GM23338 (cell line): ENCODE measurements around the gene CCDC54. TPM values are rescaled to one million over a fixed set of nuclear protein-coding genes. Genes with fewer than 3 reads are reported as not detected.

Source experiments
- ATAC-seq: fragments of 200-7000 bp; cut with Tn5 transposase; 3 replicates; pipeline ENCODE4 v1.9.1; 2020
- DNase-seq: peaks from one replicate; pipeline ENCODE4 v3.0.0-alpha.2; 2015; ENCODE audit warnings: low spot score
- H2AFZ ChIP-seq: fragments of 200-600 bp; sonication (generic); 2 replicates; pipeline ENCODE4 v1.8.0; 2016; ENCODE audit warnings: antibody characterized with exemption, mild to moderate bottlenecking, moderate library complexity
- H3F3A ChIP-seq: fragments of 200-600 bp; sonication (generic); replicated peaks from 2 replicates; pipeline ENCODE4 v1.8.0; 2017; ENCODE audit warnings: antibody characterized with exemption, mixed run types, low read depth
- H3K27ac ChIP-seq: fragments of 200-600 bp; sonication (generic); 2 replicates; pipeline ENCODE4 v1.6.1; 2016; ENCODE audit warnings: low read depth
- H3K27me3 ChIP-seq: fragments of 200-600 bp; sonication (generic); 2 replicates; pipeline ENCODE4 v1.8.0; 2016; ENCODE audit warnings: mild to moderate bottlenecking, mixed run types, moderate library complexity; ENCODE audit not compliant: insufficient read depth
- H3K36me3 ChIP-seq: fragments of 200-600 bp; sonication (generic); 2 replicates; pipeline ENCODE4 v1.8.0; 2016; ENCODE audit warnings: mild to moderate bottlenecking; ENCODE audit not compliant: insufficient read depth
- H3K4me1 ChIP-seq: fragments of 200-600 bp; sonication (generic); 2 replicates; pipeline ENCODE4 v1.8.0; 2016; ENCODE audit warnings: mild to moderate bottlenecking, moderate library complexity; ENCODE audit not compliant: insufficient read depth
- H3K4me2 ChIP-seq: fragments of 200-600 bp; sonication (generic); 2 replicates; pipeline ENCODE4 v1.7.1; 2017; ENCODE audit warnings: mixed run types
- H3K4me3 ChIP-seq: fragments of 200-600 bp; sonication (generic); 2 replicates; pipeline ENCODE4 v1.6.1; 2016; ENCODE audit warnings: mixed run types
- H3K79me2 ChIP-seq: fragments of 200-600 bp; sonication (generic); replicated peaks from 2 replicates; pipeline ENCODE4 v1.8.0; 2017; ENCODE audit warnings: mild to moderate bottlenecking; ENCODE audit not compliant: insufficient read depth
- H3K9me2 ChIP-seq: fragments of 200-600 bp; sonication (generic); 2 replicates; pipeline ENCODE4 v1.8.0; 2017; ENCODE audit not compliant: insufficient read depth
- H4K20me1 ChIP-seq: fragments of 200-600 bp; sonication (generic); replicated peaks from 2 replicates; pipeline ENCODE4 v1.8.0; 2017; ENCODE audit warnings: mild to moderate bottlenecking; ENCODE audit not compliant: insufficient read depth
- H3K27ac Mint-ChIP-seq: 2 replicates; pipeline ENCODE4 v1.8.0; 2020; ENCODE audit warnings: inconsistent platforms, mild to moderate bottlenecking, moderate library complexity, mixed read lengths
- H3K27me3 Mint-ChIP-seq: 3 replicates; pipeline ENCODE4 v1.8.0; 2022; ENCODE audit warnings: low read depth, mild to moderate bottlenecking, moderate library complexity, mixed read lengths, inconsistent platforms; ENCODE audit not compliant: insufficient read depth, poor library complexity
- H3K36me3 Mint-ChIP-seq: 3 replicates; pipeline ENCODE4 v1.8.0; 2021; ENCODE audit warnings: low read depth, mild to moderate bottlenecking, inconsistent platforms, moderate library complexity, mixed read lengths
- H3K4me1 Mint-ChIP-seq: 3 replicates; pipeline ENCODE4 v1.8.0; 2020; ENCODE audit warnings: mild to moderate bottlenecking, inconsistent platforms, mixed read lengths
- H3K4me3 Mint-ChIP-seq: 3 replicates; pipeline ENCODE4 v1.8.0; 2021; ENCODE audit warnings: moderate library complexity, mild to moderate bottlenecking, inconsistent platforms, mixed read lengths
- H3K9me3 Mint-ChIP-seq: 3 replicates; pipeline ENCODE4 v1.8.0; 2020; ENCODE audit warnings: moderate library complexity, mild to moderate bottlenecking, inconsistent platforms, mixed read lengths
- CREB1 ChIP-seq: fragments of 250-450 bp; sonication (Bioruptor Pico); IDR thresholded peaks from 2 replicates; pipeline ENCODE4 v1.5.0; 2020; ENCODE audit warnings: low read depth, mild to moderate bottlenecking, moderate library complexity
- EZH2 ChIP-seq: fragments of 200-600 bp; sonication (generic); IDR thresholded peaks from one replicate; pipeline ENCODE4 v1.8.0; 2017; ENCODE audit warnings: antibody characterized with exemption, mild to moderate bottlenecking, low read depth; ENCODE audit not compliant: unreplicated experiment
- EZH2phosphoT487 ChIP-seq: fragments of 200-600 bp; sonication (generic); IDR thresholded peaks from one replicate; pipeline ENCODE4 v1.8.1; 2018; ENCODE audit warnings: antibody characterized with exemption; ENCODE audit not compliant: unreplicated experiment
- JUNB ChIP-seq: IDR thresholded peaks from one replicate; pipeline ENCODE4 v1.6.1; 2016; ENCODE audit warnings: antibody characterized with exemption; ENCODE audit not compliant: unreplicated experiment
- NANOG ChIP-seq: IDR thresholded peaks from 2 replicates; pipeline ENCODE4 v1.6.1; 2016; ENCODE audit warnings: antibody characterized with exemption, borderline replicate concordance
- POLR2AphosphoS5 ChIP-seq: IDR thresholded peaks from 2 replicates; pipeline ENCODE4 v1.6.1; 2016; ENCODE audit warnings: antibody characterized with exemption, low read depth
- STAT1 ChIP-seq: IDR thresholded peaks from one replicate; pipeline ENCODE4 v1.6.1; 2016; ENCODE audit warnings: antibody characterized with exemption; ENCODE audit not compliant: unreplicated experiment
- ZNF114 ChIP-seq: fragments of 250-450 bp; sonication (Bioruptor Pico); IDR thresholded peaks from 2 replicates; pipeline ENCODE4 v1.5.0; 2020; ENCODE audit warnings: mild to moderate bottlenecking, moderate library complexity
- ZNF331 ChIP-seq: fragments of 250-450 bp; sonication (Bioruptor Pico); IDR thresholded peaks from 2 replicates; pipeline ENCODE4 v1.5.0; 2020; ENCODE audit warnings: low read depth, mild to moderate bottlenecking, moderate library complexity
- ZNF462 ChIP-seq: fragments of 250-450 bp; sonication (Bioruptor Pico); IDR thresholded peaks from 2 replicates; pipeline ENCODE4 v1.5.0; 2020; ENCODE audit warnings: mild to moderate bottlenecking, moderate library complexity
- polyA plus RNA-seq: library from polyadenylated mRNA; unstranded; fragments of >200 nt; fragmentation: Nextera tagmentation; extraction: Ambion mirVana; gene quantifications from 2 replicates; pipeline ENCODE4 v1.2.1, GENCODE V29; 2016
- total RNA-seq: library from RNA; depleted of rRNA; stranded (reverse); fragments of >200 nt; shearing (Covaris generic); gene quantifications from 2 replicates; pipeline ENCODE4 v1.2.3, GENCODE V29; 2014
- TF ChIP-seq, protein P1 (sequence below), 2 experiments: fragments of 200-600 bp in 1 of 2; sonication (generic) in 1 of 2; conservative IDR thresholded peaks; 2 replicates each; pipeline versions ENCODE4 v1.5.1 to v1.6.1; 2016 to 2017; ENCODE audit warnings: antibody characterized with exemption in 2 of 2, low read depth in 2 of 2, mild to moderate bottlenecking in 2 of 2, moderate library complexity in 1 of 2
- TF ChIP-seq, protein P2 (sequence below): IDR thresholded peaks from 2 replicates; pipeline ENCODE4 v1.6.1; 2016; ENCODE audit warnings: antibody characterized with exemption

Gene CCDC54
- total and polyA plus RNA-seq, 2 experiments from 2014 or later = not detected

- TF ChIP-seq CREB1 (CRISPR knock-in tag) = no peak
- TF ChIP-seq EZH2phosphoT487 = no peak
- no peak for TF ChIP-seq JUNB
- TF ChIP-seq NANOG = no peak
- TF ChIP-seq STAT1 = no peak
- TF ChIP-seq, protein P1, sequence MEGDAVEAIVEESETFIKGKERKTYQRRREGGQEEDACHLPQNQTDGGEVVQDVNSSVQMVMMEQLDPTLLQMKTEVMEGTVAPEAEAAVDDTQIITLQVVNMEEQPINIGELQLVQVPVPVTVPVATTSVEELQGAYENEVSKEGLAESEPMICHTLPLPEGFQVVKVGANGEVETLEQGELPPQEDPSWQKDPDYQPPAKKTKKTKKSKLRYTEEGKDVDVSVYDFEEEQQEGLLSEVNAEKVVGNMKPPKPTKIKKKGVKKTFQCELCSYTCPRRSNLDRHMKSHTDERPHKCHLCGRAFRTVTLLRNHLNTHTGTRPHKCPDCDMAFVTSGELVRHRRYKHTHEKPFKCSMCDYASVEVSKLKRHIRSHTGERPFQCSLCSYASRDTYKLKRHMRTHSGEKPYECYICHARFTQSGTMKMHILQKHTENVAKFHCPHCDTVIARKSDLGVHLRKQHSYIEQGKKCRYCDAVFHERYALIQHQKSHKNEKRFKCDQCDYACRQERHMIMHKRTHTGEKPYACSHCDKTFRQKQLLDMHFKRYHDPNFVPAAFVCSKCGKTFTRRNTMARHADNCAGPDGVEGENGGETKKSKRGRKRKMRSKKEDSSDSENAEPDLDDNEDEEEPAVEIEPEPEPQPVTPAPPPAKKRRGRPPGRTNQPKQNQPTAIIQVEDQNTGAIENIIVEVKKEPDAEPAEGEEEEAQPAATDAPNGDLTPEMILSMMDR (conservative IDR thresholded peaks at IDR 0.05; ENCODE audit: low read depth in 2 of 2) = no peak
These were observed 8.4 kb upstream of the CCDC54 start (continued) for GRCh38 chr3:107368654-107369398.

DNA sequence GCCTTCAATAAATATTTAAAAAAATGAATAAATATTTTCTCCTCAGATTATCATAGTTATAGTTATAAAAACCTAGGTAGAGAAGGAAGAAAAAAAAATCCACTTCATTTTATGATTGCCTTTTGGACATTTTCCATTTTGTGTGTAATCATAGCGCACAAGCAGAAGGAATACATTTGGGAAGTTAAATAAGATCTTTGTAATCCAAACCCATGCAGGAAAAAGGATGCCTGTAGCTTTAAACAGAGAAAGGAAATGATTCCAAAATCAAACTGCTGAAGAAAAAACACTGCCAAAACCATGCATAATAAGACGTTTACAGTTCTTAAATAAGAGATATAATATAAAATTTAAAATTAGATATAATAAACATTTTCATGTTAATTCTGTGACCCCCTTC, 7.4 kb upstream of the CCDC54 start:
- no peak for DNase-seq
- Mint-ChIP-seq H3K4me1 (peaks cover 26% of the 10 kb centered on the region), H3K36me3 (peaks cover 11% of the 10 kb centered on the region; the same call in 2 of the 3 replicates), H3K27ac (no peak overlapping the region), H3K27me3 (peaks cover 4% of the 10 kb centered on the region), H3K9me3 (peaks cover 7% of the 10 kb centered on the region; the same call in 2 of the 3 replicates), H3K4me3 (no peak overlapping the region)
- Histone ChIP-seq H2AFZ (no peak overlapping the region), H3F3A (no peaks in the 10 kb centered on the region), H3K4me2 (no peak overlapping the region), H3K9me2 (no peaks in the 10 kb centered on the region), H3K27ac (no peak overlapping the region), H4K20me1 (no peaks in the 10 kb centered on the region), H3K79me2 (no peaks in the 10 kb centered on the region), H3K36me3 (no peaks in the 10 kb centered on the region; the same call in 1 of the 2 replicates), H3K27me3 (no peaks in the 10 kb centered on the region), H3K4me3 (no peak overlapping the region), H3K4me1 (peaks cover 38% of the 10 kb centered on the region)
- ATAC-seq = no peak
- TF ChIP-seq EZH2phosphoT487 (no peak), CREB1 (CRISPR knock-in tag) (no peak), ZNF331 (CRISPR knock-in tag) (no peak), ZNF114 (CRISPR knock-in tag) (no peak), JUNB (no peak), STAT1 (no peak), EZH2 (no peak), NANOG (no peak), POLR2AphosphoS5 (no peak), ZNF462 (CRISPR knock-in tag) (no peak)
- TF ChIP-seq, protein P1 (conservative IDR thresholded peaks at IDR 0.05; ENCODE audit: low read depth in 2 of 2) = no peak
- TF ChIP-seq, protein P2, sequence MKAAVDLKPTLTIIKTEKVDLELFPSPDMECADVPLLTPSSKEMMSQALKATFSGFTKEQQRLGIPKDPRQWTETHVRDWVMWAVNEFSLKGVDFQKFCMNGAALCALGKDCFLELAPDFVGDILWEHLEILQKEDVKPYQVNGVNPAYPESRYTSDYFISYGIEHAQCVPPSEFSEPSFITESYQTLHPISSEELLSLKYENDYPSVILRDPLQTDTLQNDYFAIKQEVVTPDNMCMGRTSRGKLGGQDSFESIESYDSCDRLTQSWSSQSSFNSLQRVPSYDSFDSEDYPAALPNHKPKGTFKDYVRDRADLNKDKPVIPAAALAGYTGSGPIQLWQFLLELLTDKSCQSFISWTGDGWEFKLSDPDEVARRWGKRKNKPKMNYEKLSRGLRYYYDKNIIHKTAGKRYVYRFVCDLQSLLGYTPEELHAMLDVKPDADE = no peak
